Hippocampal formation (tissue), 2 donors: Measurements from ENCODE around the gene ZNF474.
A peak's percentile ranks its signal among the peaks of the same experiment; 100 is the strongest.

Source experiments
- DNase-seq, 2 donors: peaks; one replicate each; lab custom pipeline; 2025; lab: John Stamatoyannopoulos, UW

Gene ZNF474

GRCh38 chr5:122180863-122181548 is 51.7 kb downstream of the ZNF474 start:
- DNase-seq: no peak

GRCh38 chr5:122181863-122182262 is 52.5 kb downstream of the ZNF474 start:
- DNase-seq: no peak

- peak in 1 of 2 donors; percentile 45 for DNase-seq
Measured at GRCh38 chr5:122182491-122182921, 53.2 kb downstream of the ZNF474 start.

GRCh38 chr5:122183098-122183787 is 53.9 kb downstream of the ZNF474 start:
- DNase-seq: peak; percentile 29 to 37

- no peak for DNase-seq
Measured at GRCh38 chr5:122183788-122184170, 54.4 kb downstream of the ZNF474 start.

GRCh38 chr5:122184676-122185255 is 55.4 kb downstream of the ZNF474 start:
- no peak for DNase-seq

GRCh38 chr5:122187426-122187825 is 58.1 kb downstream of the ZNF474 start:
- no peak for DNase-seq

- no peak for DNase-seq
Measured at GRCh38 chr5:122190156-122190555, 60.8 kb downstream of the ZNF474 start.

GRCh38 chr5:122192497-122193496 is 63.5 kb downstream of the ZNF474 start:
- peak in 1 of 2 donors; percentile 85 for DNase-seq

- peak; percentile 8 to 78 for DNase-seq
Measured at GRCh38 chr5:122195802-122196394, 66.6 kb downstream of the ZNF474 start.

GRCh38 chr5:122199146-122199545 is 69.8 kb downstream of the ZNF474 start:
- no peak for DNase-seq

GRCh38 chr5:122200450-122200849 is 71.1 kb downstream of the ZNF474 start:
- no peak for DNase-seq

GRCh38 chr5:122200865-122201264 is 71.5 kb downstream of the ZNF474 start:
- DNase-seq: no peak

- DNase-seq: no peak
Measured at GRCh38 chr5:122201365-122201764, 72.0 kb downstream of the ZNF474 start.

- no peak for DNase-seq
Measured at GRCh38 chr5:122202952-122203351, 73.6 kb downstream of the ZNF474 start.
